ENCODE results near the gene COL26A1.

GRCh38 chr7:101432316-101432715 lies 69.6 kb downstream of the COL26A1 start:
- no peak for TF ChIP-seq CTCF (conservative IDR thresholded peaks at IDR 0.05; ENCODE audit: low read length)
- TF ChIP-seq EZH2phosphoT487 (IDR thresholded peaks at IDR 0.05; ENCODE audit: borderline replicate concordance, low read depth, low read length) = no peak

All from OCI-LY7 (cell line).